MG63 (cell line): Measurements from ENCODE around the gene TAS2R10. TPM values are rescaled to one million over a fixed set of nuclear protein-coding genes. Genes with fewer than 3 reads are reported as not detected.
"Not testable (repeated sequence)": the region's sequence is repeated elsewhere in the genome, so short reads cannot be mapped to it uniquely, and the experiment has no call there.

Source experiments
- DNase-seq: peaks from one replicate; pipeline ENCODE4 v3.0.0-alpha.2; 2020
- H3K27me3 ChIP-seq: fragments of 250-450 bp; sonication (Bioruptor Pico); 2 replicates; pipeline ENCODE4 v1.5.1; 2020; ENCODE audit warnings: mild to moderate bottlenecking, moderate library complexity
- H3K36me3 ChIP-seq: fragments of 250-450 bp; sonication (Bioruptor Pico); 2 replicates; pipeline ENCODE4 v1.5.1; 2020; ENCODE audit warnings: mild to moderate bottlenecking, moderate library complexity
- H3K4me3 ChIP-seq: fragments of 250-450 bp; sonication (Bioruptor Pico); 2 replicates; pipeline ENCODE4 v1.5.1; 2020; ENCODE audit warnings: mild to moderate bottlenecking, moderate library complexity
- H3K9me3 ChIP-seq: fragments of 250-450 bp; sonication (Bioruptor Pico); 2 replicates; pipeline ENCODE4 v1.5.1; 2020; ENCODE audit warnings: mild to moderate bottlenecking, moderate library complexity
- total RNA-seq: library from RNA; depleted of rRNA; stranded (reverse); fragments of >200 nt; shearing (Covaris generic); gene quantifications from 2 replicates; pipeline ENCODE4 v1.2.3, GENCODE V29; 2014; ENCODE audit warnings: low replicate concordance; rRNA removed

TAS2R10 gene
- total RNA-seq, 1 experiment from 2014 or later, result not detected

GRCh38 chr12:10807186-10807585, 19.0 kb downstream of the TAS2R10 start, which contains the start of gene TAS2R8:
Gene TAS2R8, minus strand, starts transcription at chr12:10807286. Its CDS starts 306 bp downstream, at chr12:10806980.
- Histone ChIP-seq H3K27me3 (no peaks in the 10 kb centered on the region; the same call in 1 of the 2 replicates), H3K9me3 (no peaks in the 10 kb centered on the region), H3K36me3 (no peaks in the 10 kb centered on the region), H3K4me3 (no peak within 1 kb of the TSS)
- DNase-seq, result no peak

DNA sequence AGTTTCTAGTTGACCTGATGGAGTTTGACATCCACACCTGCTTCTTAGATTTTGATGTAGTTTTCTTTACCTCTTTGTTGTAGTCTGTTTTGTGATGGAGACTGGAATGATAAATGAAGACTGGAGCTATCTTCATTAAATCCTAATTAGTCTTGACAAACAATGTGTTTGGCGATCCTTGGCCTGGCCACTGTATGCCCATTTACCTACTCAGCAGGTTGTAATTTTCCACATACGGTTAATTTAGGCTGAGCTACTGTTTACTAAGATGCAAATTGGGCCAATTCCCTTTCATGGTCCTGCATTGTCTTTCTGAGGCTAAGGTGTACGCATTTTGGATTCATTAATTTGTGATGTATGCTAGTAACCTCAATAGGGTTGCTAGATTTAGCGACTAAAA, 23.6 kb downstream of the TAS2R10 start, which contains the start of gene TAS2R7:
Gene TAS2R7, minus strand, starts transcription at position 41 of the 400 bp plus-strand sequence. CDS start 57 bp downstream, outside the sequence.
- Histone ChIP-seq H3K9me3 (no peaks in the 10 kb centered on the region), H3K4me3 (no peak within 1 kb of the TSS), H3K27me3 (peaks cover 20% of the 10 kb centered on the region), H3K36me3 (no peaks in the 10 kb centered on the region)
- no peak for DNase-seq

GRCh38 chr12:10801741-10802140, 24.4 kb downstream of the TAS2R10 start:
- no peak overlapping the region for H3K4me3 ChIP-seq
- H3K27me3 ChIP-seq, result peaks cover 20% of the 10 kb centered on the region
- no peaks in the 10 kb centered on the region for H3K36me3 ChIP-seq
- no peak for DNase-seq
- no peaks in the 10 kb centered on the region for H3K9me3 ChIP-seq

GRCh38 chr12:10794222-10794621, 31.9 kb downstream of the TAS2R10 start:
- DNase-seq, result no peak
- peaks cover 19% of the 10 kb centered on the region for H3K27me3 ChIP-seq

DNA sequence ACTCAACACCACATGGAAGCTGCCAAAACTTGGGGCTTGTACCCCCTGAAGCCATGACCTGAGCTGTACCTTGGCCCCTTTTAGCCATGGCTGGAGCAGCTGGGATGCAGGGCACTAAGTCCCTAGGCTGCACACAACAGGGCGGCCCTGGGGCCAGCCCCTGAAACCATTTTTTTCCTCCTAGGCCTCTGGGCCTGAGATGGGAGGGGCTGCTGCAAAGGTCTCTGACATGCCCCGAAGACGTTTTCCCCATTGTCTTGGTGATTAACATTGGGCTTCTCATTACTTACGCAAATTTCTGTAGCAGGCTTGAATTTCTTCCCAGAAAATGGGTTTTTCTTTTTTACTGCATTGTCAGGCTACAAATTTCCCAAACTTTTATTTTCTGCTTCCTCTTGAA, 34.4 kb downstream of the TAS2R10 start:
- peaks cover 15% of the 10 kb centered on the region for H3K27me3 ChIP-seq
- H3K9me3 ChIP-seq, H3K36me3 ChIP-seq, DNase-seq, H3K4me3 ChIP-seq: not testable (repeated sequence)

More at GRCh38 chr12:10794222-10794621, 31.9 kb downstream of the TAS2R10 start:
- Histone ChIP-seq H3K36me3 (no peaks in the 10 kb centered on the region), H3K4me3 (no peak overlapping the region), H3K9me3 (no peaks in the 10 kb centered on the region)

DNA sequence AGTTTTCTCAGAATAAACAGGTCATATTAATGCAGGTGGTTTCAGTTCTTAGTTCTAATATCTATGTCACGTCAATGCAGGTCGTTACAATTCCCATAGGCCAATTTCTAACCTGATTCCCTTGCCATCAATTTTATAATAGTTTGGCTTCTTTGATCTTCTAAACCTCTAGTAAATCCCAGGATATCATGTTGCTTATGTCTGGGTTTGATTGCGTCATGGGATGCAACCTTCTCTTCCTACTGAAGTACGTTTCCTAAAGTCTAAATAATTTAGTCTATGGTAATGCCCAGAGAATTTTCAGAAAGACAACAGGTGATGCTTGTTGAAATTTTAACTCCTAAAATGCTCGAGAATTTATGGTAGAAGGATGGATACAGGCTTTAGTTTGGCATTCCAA, 42.9 kb downstream of the TAS2R10 start:
- DNase-seq, result no peak
- Histone ChIP-seq H3K27me3 (no peaks in the 10 kb centered on the region; the same call in 1 of the 2 replicates), H3K4me3 (no peak overlapping the region), H3K9me3 (no peaks in the 10 kb centered on the region), H3K36me3 (no peaks in the 10 kb centered on the region)

- no peak for DNase-seq
- Histone ChIP-seq H3K27me3 (peaks cover 4% of the 10 kb centered on the region), H3K36me3 (no peaks in the 10 kb centered on the region), H3K4me3 (no peak overlapping the region), H3K9me3 (no peaks in the 10 kb centered on the region)
Measured at GRCh38 chr12:10779103-10779502, 47.1 kb downstream of the TAS2R10 start.

Other genes starting within 250 kb of the TAS2R10 start
- 39.7 and 42.7 TPM in 2 replicates for gene MAGOHB, start 212.7 kb downstream of the TAS2R10 start, total RNA-seq
- not detected in 2 replicates for gene STYK1, start 152.3 kb downstream of the TAS2R10 start, total RNA-seq
- gene YBX3, start 103.0 kb downstream of the TAS2R10 start, total RNA-seq, result 325 and 352 TPM in 2 replicates
- not detected in 2 replicates for gene TAS2R7, start 23.7 kb downstream of the TAS2R10 start, total RNA-seq
- not detected in 2 replicates for gene TAS2R8, start 19.1 kb downstream of the TAS2R10 start, total RNA-seq
- not detected in 2 replicates for gene TAS2R9, start 16.2 kb downstream of the TAS2R10 start, total RNA-seq
- not detected in 2 replicates for gene PRR4, start 23.1 kb upstream of the TAS2R10 start, total RNA-seq
- 1.5 and 13.1 TPM in 2 replicates for gene PRH1, start 57.9 kb upstream of the TAS2R10 start, total RNA-seq
- 1.4 TPM in 1 of 2 replicates, not detected in the other for gene TAS2R13, start 83.2 kb upstream of the TAS2R10 start, total RNA-seq
- gene PRH2, start 102.9 kb upstream of the TAS2R10 start, total RNA-seq, result not detected in 2 replicates
- gene TAS2R14, start 112.9 kb upstream of the TAS2R10 start, total RNA-seq, result 0.12 and 2.6 TPM in 2 replicates
- gene TAS2R50, start 160.6 kb upstream of the TAS2R10 start, total RNA-seq, result not detected in 2 replicates
- gene TAS2R20, start 171.9 kb upstream of the TAS2R10 start, total RNA-seq, result not detected in 2 replicates
- gene TAS2R19, start 196.3 kb upstream of the TAS2R10 start, total RNA-seq, result not detected in 2 replicates
- gene TAS2R31, start 205.0 kb upstream of the TAS2R10 start, total RNA-seq, result 1.8 TPM in 1 of 2 replicates, not detected in the other
- 0.10 TPM in 1 of 2 replicates, not detected in the other for gene TAS2R46, start 235.9 kb upstream of the TAS2R10 start, total RNA-seq